DND-41 (cell line): ENCODE results near the gene XYLT1.

ENCODE experiments used
- ATAC-seq: fragments of 200-7000 bp; cut with Tn5 transposase; 3 replicates; pipeline ENCODE4 v1.9.1; 2021; ENCODE audit warnings: low read depth; ENCODE audit not compliant: insufficient read depth
- DNase-seq: peaks from one replicate; pipeline ENCODE4 v3.0.0-alpha.2; 2020
- H2AFZ ChIP-seq: 2 replicates; pipeline ENCODE4 v1.6.0; 2012; ENCODE audit warnings: low read depth, low read length
- H3K27ac ChIP-seq: 2 replicates; pipeline ENCODE4 v1.5.1; 2012; ENCODE audit warnings: low read length, inconsistent platforms
- H3K27me3 ChIP-seq: fragments of 200-600 bp; sonication (generic); 2 replicates; pipeline ENCODE4 v1.6.0; 2012; ENCODE audit warnings: low read length, mild to moderate bottlenecking, inconsistent platforms; ENCODE audit not compliant: insufficient read depth, poor library complexity
- H3K36me3 ChIP-seq: 2 replicates; pipeline ENCODE4 v1.5.1; 2012; ENCODE audit warnings: low read length, inconsistent platforms; ENCODE audit not compliant: insufficient read depth
- H3K4me1 ChIP-seq: 2 replicates; pipeline ENCODE4 v1.5.1; 2012; ENCODE audit warnings: mild to moderate bottlenecking, low read length; ENCODE audit not compliant: insufficient read depth
- H3K4me2 ChIP-seq: 2 replicates; pipeline ENCODE4 v1.6.0; 2012; ENCODE audit warnings: mild to moderate bottlenecking, moderate library complexity, low read length, inconsistent platforms; ENCODE audit not compliant: insufficient read depth
- H3K4me3 ChIP-seq, 2 experiments: fragments of 200-600 bp in 1 of 2; shearing (Covaris generic) in 1 of 2; 2 replicates each; pipeline ENCODE4 v1.5.1; 2012 to 2016; ENCODE audit warnings: inconsistent platforms in 2 of 2, low read length in 2 of 2, mild to moderate bottlenecking in 2 of 2, low read depth in 1 of 2, moderate library complexity in 1 of 2
- H3K79me2 ChIP-seq: 2 replicates; pipeline ENCODE4 v1.6.0; 2012; ENCODE audit warnings: low read length, inconsistent platforms; ENCODE audit not compliant: insufficient read depth
- H3K9ac ChIP-seq: 2 replicates; pipeline ENCODE4 v1.6.0; 2012; ENCODE audit warnings: low read depth, mild to moderate bottlenecking, inconsistent platforms, low read length, moderate library complexity
- H3K9me3 ChIP-seq: 2 replicates; pipeline ENCODE4 v1.5.1; 2012; ENCODE audit warnings: low read length, moderate library complexity, mild to moderate bottlenecking, inconsistent platforms; ENCODE audit not compliant: insufficient read depth, severe bottlenecking
- H4K20me1 ChIP-seq: 2 replicates; pipeline ENCODE4 v1.6.0; 2012; ENCODE audit warnings: low read length; ENCODE audit not compliant: insufficient read depth
- CTCF ChIP-seq: IDR thresholded peaks from 2 replicates; pipeline ENCODE4 v1.5.1; 2012; ENCODE audit warnings: borderline replicate concordance, low read length, moderate library complexity, mild to moderate bottlenecking; ENCODE audit not compliant: poor library complexity, severe bottlenecking; ENCODE audit errors: extremely low read depth
- EZH2 ChIP-seq: IDR thresholded peaks from 3 replicates; pipeline ENCODE4 v1.6.1; 2012; ENCODE audit warnings: borderline replicate concordance, low read depth, mild to moderate bottlenecking, moderate library complexity, low read length, inconsistent platforms; ENCODE audit not compliant: severe bottlenecking

Gene XYLT1

DNA sequence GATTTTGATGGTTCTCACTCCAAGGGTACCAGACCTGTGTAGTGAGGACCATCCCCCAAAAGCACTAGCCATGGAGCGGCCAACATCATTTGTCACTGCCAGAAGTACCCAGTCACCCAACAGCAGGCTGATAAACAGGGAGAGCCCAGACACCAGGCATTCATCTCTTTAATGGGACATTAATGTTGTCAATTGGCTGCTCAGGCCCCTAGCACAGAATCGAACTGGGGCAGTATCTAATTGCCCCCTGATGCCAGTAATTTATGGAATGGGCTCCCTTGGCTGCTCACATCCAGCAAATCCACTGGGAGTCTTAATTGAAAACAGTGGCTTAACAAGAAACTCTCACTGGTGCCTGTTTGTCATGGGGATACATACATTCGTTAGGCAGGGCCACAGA is 344.6 kb downstream of the XYLT1 start:
- no peaks in the 10 kb centered on the region for H3K4me1 ChIP-seq
- H3K27ac ChIP-seq, result no peak overlapping the region
- no peak overlapping the region for H3K9ac ChIP-seq
- H3K9me3 ChIP-seq, result no peaks in the 10 kb centered on the region
- no peaks in the 10 kb centered on the region for H3K27me3 ChIP-seq
- H3K36me3 ChIP-seq, result no peaks in the 10 kb centered on the region
- H3K4me2 ChIP-seq, result no peak overlapping the region
- H2AFZ ChIP-seq, result no peak overlapping the region
- no peaks in the 10 kb centered on the region for H3K79me2 ChIP-seq
- no peak for ATAC-seq
- H3K4me3 ChIP-seq, result no peak overlapping the region
- no peak for DNase-seq
- TF ChIP-seq EZH2, result no peak
- TF ChIP-seq CTCF, result no peak
- no peaks in the 10 kb centered on the region for H4K20me1 ChIP-seq

DNA sequence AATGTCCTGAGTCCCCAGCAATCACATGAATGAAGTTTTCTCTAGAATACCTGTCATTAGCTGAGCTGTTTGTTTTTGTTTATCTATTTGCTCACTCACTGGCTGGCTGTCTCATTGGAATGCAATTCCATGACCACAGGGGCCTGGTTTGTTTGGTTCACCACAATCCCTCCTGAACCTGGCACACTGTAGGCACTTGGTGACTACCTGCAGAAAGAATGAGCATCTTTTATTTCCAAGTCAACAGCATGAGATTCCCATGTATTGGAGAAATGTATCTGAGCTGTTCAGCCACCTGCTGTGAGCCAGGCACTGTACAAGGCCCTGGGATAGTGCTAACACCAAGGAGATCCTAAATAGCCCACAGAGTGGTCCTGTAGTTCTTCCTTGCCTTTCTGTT is 345.1 kb downstream of the XYLT1 start:
- H2AFZ ChIP-seq, result no peak overlapping the region
- no peaks in the 10 kb centered on the region for H3K27me3 ChIP-seq
- DNase-seq (no peak), ATAC-seq (no peak)
- H3K4me1 ChIP-seq, result no peaks in the 10 kb centered on the region
- no peaks in the 10 kb centered on the region for H3K79me2 ChIP-seq
- H3K27ac ChIP-seq, result no peak overlapping the region
- no peaks in the 10 kb centered on the region for H3K9me3 ChIP-seq
- H4K20me1 ChIP-seq, result no peaks in the 10 kb centered on the region
- H3K4me2 ChIP-seq, result no peak overlapping the region
- no peak overlapping the region for H3K9ac ChIP-seq
- no peak for TF ChIP-seq EZH2
- TF ChIP-seq CTCF, result no peak
- H3K4me3 ChIP-seq, result no peak overlapping the region
- H3K36me3 ChIP-seq, result no peaks in the 10 kb centered on the region

DNA sequence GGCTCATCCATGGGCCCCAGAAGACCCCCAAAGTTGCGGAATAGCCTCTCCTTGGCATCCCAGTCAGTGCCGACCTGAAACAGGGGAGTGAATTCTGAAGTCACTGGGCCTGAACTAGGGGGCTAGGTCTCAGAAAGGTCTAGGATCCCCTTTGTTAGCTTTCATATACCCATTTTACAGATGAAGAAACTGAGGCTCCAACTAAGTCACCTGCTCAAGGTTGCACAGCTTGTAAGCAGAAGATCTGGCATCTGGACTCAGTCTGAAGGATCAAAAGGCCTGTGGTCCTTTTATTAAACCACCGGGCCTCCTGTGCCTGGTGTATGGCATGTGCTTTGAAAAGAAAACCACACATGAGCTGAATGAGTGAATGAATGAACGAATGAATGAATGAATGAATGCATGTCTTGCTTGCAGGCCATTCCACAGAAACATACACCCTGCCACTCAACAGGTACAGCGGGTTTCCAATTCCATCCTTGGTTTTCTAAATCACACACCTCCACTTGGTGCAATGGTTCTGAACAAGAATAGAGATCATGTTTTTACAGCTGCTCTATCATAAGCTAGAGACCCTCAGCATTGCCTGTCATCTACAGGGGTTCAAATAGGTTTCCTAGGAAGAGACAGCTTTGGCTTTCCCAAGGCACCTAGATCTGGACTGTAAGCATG is 352.7 kb downstream of the XYLT1 start:
- Histone ChIP-seq H3K4me2 (no peak overlapping the region), H3K79me2 (no peaks in the 10 kb centered on the region), H3K4me1 (no peaks in the 10 kb centered on the region), H3K27me3 (no peaks in the 10 kb centered on the region), H3K9me3 (no peaks in the 10 kb centered on the region), H3K36me3 (no peaks in the 10 kb centered on the region), H2AFZ (no peak overlapping the region), H3K9ac (no peak overlapping the region), H3K27ac (no peak overlapping the region), H4K20me1 (no peaks in the 10 kb centered on the region), H3K4me3 (no peak overlapping the region)
- DNase-seq (no peak), ATAC-seq (no peak)
- TF ChIP-seq CTCF (no peak), EZH2 (no peak)

DNA sequence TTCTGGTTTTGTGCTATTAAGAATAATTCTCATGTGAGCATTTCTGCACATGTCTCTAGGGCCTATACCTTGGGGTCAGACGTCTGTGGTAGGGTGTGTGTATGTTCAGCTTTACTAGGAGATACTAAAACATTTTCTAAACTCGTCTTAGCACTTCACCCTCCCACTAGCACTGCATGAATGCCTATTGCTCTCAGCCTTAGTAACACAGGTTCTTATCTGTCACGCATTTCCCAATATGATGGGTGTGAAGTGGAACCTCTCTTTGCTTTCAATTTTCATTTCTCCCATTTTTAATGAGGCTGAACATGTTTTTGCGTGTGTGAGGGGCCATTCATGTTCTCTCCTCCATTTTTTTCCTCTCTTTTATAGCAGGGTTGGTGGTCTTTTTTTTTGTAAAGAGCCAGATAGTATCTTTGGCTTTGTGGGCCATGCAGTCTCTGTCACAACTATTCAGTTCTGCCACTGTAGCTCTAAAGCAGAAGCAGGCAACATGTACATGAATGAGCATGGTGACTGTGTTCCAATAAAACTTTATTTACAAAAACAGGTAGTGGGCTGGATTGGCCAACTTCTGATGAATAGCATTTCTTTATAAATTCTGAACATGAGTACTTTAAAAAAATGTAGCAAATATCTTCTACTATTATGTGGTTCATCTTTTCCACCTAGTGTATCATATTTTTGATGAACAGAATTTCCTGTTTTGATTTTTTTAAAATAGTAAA is 354.0 kb downstream of the XYLT1 start:
- Histone ChIP-seq H3K36me3 (no peaks in the 10 kb centered on the region), H3K27ac (no peak overlapping the region), H3K27me3 (no peaks in the 10 kb centered on the region), H3K9ac (no peak overlapping the region), H2AFZ (no peak overlapping the region), H3K79me2 (no peaks in the 10 kb centered on the region), H3K9me3 (no peaks in the 10 kb centered on the region), H3K4me2 (no peak overlapping the region), H3K4me3 (no peak overlapping the region), H3K4me1 (no peaks in the 10 kb centered on the region), H4K20me1 (no peaks in the 10 kb centered on the region)
- no peak for DNase-seq
- no peak for ATAC-seq
- TF ChIP-seq CTCF (no peak), EZH2 (no peak)
